ENCODE data around the gene JCAD. TPM values are rescaled to one million over a fixed set of nuclear protein-coding genes. Genes with fewer than 3 reads are reported as not detected.
A peak's percentile ranks its signal among the peaks of the same experiment; 100 is the strongest.

Gene JCAD
- polyA plus RNA-seq, 1 of the 3 experiments (the other 2 are of a cell fraction) = 19.0 TPM

DNA sequence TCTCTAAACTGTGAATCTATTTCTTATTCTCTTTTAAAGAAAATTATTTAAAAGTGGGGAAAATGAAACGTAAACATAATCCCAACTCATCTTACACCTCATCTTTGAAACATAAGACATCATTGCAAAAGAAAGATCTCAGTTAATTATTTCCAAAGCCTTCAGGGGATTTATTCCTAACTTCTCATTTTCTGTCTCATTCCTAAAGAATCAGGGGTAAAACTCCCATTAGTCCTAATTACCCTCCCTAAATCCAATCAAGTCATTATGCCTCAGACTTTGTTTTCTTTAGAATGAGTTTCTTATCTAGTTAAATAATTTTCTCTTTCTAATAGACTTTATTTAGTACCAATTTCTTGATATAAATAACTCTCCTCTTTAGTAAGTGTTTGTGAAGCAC is 39.7 kb upstream of the JCAD start:
- CTCF ChIA-PET = no interaction called here
- Histone ChIP-seq H3K4me2 (peak overlapping the region; percentile 61; the same call in 1 of the 2 replicates), H2AFZ (ENCODE audit: low read depth) (peak overlapping the region; percentile 21; the same call in 1 of the 2 replicates), H3F3A (replicated peaks; ENCODE audit: insufficient read depth) (peaks cover 23% of the 10 kb centered on the region), H3K9ac (peak overlapping the region; percentile 35; the same call in 1 of the 2 replicates), H3K9me2 (no peaks in the 10 kb centered on the region), H3K4me1 (ENCODE audit: control insufficient read depth in 1 of 2, insufficient read depth in 2 of 2, low read depth in 1 of 2, low read length in 1 of 2) (peaks cover 0 to 7% of the 10 kb centered on the region in 2 experiments; a peak in 3 of 4 replicates), H4K20me1 (ENCODE audit: insufficient read depth) (no peaks in the 10 kb centered on the region), H3K27ac (ENCODE audit: low read depth in 2 of 2, low read length in 1 of 2) (peak overlapping the region; percentile 12 to 74; a peak in 3 of 4 replicates), H3K79me2 (ENCODE audit: insufficient read depth) (no peaks in the 10 kb centered on the region), H3K4me3 (ENCODE audit: low read depth in 2 of 2, low read length in 1 of 2) (peak overlapping the region in 1 of 2 experiments; percentile 47; a peak in 1 of 4 replicates), H3K9me3 (no peaks in the 10 kb centered on the region), H3K36me3 (replicated peaks in 1 of 2; ENCODE audit: control insufficient read depth in 1 of 2, insufficient read depth in 2 of 2, low read length in 1 of 2) (no peaks in the 10 kb centered on the region), H3K27me3 (ENCODE audit: insufficient read depth) (no peaks in the 10 kb centered on the region)
- POLR2A ChIA-PET = no interaction called here
- TF ChIP-seq, protein P1, sequence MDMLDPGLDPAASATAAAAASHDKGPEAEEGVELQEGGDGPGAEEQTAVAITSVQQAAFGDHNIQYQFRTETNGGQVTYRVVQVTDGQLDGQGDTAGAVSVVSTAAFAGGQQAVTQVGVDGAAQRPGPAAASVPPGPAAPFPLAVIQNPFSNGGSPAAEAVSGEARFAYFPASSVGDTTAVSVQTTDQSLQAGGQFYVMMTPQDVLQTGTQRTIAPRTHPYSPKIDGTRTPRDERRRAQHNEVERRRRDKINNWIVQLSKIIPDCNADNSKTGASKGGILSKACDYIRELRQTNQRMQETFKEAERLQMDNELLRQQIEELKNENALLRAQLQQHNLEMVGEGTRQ (IDR thresholded peaks at IDR 0.05; ENCODE audit: borderline replicate concordance, low read depth, low read length) = no peak
- TF ChIP-seq MEF2A (IDR thresholded peaks at IDR 0.05; ENCODE audit: borderline replicate concordance, low read depth) = no peak
- TF ChIP-seq EZH2phosphoT487 (IDR thresholded peaks at IDR 0.05; ENCODE audit: borderline replicate concordance, low read depth) = no peak
- no peak for TF ChIP-seq GATA2 (CRISPR knock-in tag; IDR thresholded peaks at IDR 0.05)
- no peak for TF ChIP-seq FOSL2 (IDR thresholded peaks at IDR 0.05; ENCODE audit: borderline replicate concordance, low read depth)
- TF ChIP-seq TAF1 (IDR thresholded peaks at IDR 0.05; ENCODE audit: borderline replicate concordance, low read depth, low read length) = no peak
- TF ChIP-seq, protein P2, sequence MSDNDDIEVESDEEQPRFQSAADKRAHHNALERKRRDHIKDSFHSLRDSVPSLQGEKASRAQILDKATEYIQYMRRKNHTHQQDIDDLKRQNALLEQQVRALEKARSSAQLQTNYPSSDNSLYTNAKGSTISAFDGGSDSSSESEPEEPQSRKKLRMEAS (IDR thresholded peaks at IDR 0.05; ENCODE audit: low read depth) = no peak
- TF ChIP-seq, protein P3, sequence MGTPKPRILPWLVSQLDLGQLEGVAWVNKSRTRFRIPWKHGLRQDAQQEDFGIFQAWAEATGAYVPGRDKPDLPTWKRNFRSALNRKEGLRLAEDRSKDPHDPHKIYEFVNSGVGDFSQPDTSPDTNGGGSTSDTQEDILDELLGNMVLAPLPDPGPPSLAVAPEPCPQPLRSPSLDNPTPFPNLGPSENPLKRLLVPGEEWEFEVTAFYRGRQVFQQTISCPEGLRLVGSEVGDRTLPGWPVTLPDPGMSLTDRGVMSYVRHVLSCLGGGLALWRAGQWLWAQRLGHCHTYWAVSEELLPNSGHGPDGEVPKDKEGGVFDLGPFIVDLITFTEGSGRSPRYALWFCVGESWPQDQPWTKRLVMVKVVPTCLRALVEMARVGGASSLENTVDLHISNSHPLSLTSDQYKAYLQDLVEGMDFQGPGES (IDR thresholded peaks at IDR 0.05; ENCODE audit: low read depth, low read length) = no peak
- TF ChIP-seq, protein P4, sequence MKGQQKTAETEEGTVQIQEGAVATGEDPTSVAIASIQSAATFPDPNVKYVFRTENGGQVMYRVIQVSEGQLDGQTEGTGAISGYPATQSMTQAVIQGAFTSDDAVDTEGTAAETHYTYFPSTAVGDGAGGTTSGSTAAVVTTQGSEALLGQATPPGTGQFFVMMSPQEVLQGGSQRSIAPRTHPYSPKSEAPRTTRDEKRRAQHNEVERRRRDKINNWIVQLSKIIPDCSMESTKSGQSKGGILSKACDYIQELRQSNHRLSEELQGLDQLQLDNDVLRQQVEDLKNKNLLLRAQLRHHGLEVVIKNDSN (IDR thresholded peaks at IDR 0.05; ENCODE audit: borderline replicate concordance, low read depth) = no peak
- TF ChIP-seq RAD21 (IDR thresholded peaks at IDR 0.05; ENCODE audit: low read length) = no peak
- TF ChIP-seq SMC3 (IDR thresholded peaks at IDR 0.05; ENCODE audit: low read depth, low read length) = no peak
- TF ChIP-seq RXRA (IDR thresholded peaks at IDR 0.05; ENCODE audit: borderline replicate concordance, low read depth) = no peak
- TF ChIP-seq POLR2AphosphoS5 (IDR thresholded peaks at IDR 0.05; ENCODE audit: low read depth, low read length) = no peak
- TF ChIP-seq EP300 (IDR thresholded peaks at IDR 0.05; ENCODE audit: borderline replicate concordance in 1 of 2, low read depth in 1 of 2, low read length in 1 of 2) = no peak
- TF ChIP-seq NFIC (IDR thresholded peaks at IDR 0.05; ENCODE audit: borderline replicate concordance) = no peak
- TF ChIP-seq SIN3A (IDR thresholded peaks at IDR 0.05; ENCODE audit: borderline replicate concordance, low read depth, low read length) = no peak
- no peak for TF ChIP-seq GABPA (IDR thresholded peaks at IDR 0.05; ENCODE audit: low read depth)
- TF ChIP-seq YY1 (IDR thresholded peaks at IDR 0.05; ENCODE audit: low read depth) = no peak
- TF ChIP-seq MXI1 (IDR thresholded peaks at IDR 0.05; ENCODE audit: low read depth, low read length) = no peak
- 77% methylated on average over 1 of the region's 1 CpG for WGBS (ENCODE audit: low lambda C conversion rate)
- no peak for DNase-seq
